Heart left ventricle (tissue), 13 donors: ENCODE data around the gene TMEFF2.

Experiments
- CTCF ChIP-seq, 12 donors: fragments of 200-600 bp; sonication (generic) in 4 of 12; IDR thresholded peaks; one replicate each; pipeline versions ENCODE4 v1.5.0 to v1.8.0; 2018 to 2022; ENCODE audit warnings: antibody characterized with exemption in 12 of 12, mild to moderate bottlenecking in 5 of 12
- POLR2A ChIP-seq, 2 donors: fragments of 450-650 bp; IDR thresholded peaks; one replicate each; pipeline ENCODE4 v1.6.1; 2017; ENCODE audit warnings: antibody characterized with exemption in 2 of 2, mild to moderate bottlenecking in 2 of 2, moderate library complexity in 2 of 2
- donor health status: ischemic (EF 13 %, LVEDD 7.1; RV severe dilation, severe dysfunction).
- donor health status: DM: no; HTN: yes; CAD: no.
- donor health status: DM: no; HTN: no; CAD: no.
- donor health status: ischemic (EF 25% LVEDD 6.9; RV normal size, moderate dysfunction).
- donor health status: ischemic (EF 25% LVEDD 5.7; RV mildly dilated, moderate dysfunction).
- donor health status: ischemic (EF 35%, LVEDD 5.7; RV mildly dilated, moderate dysfunction).
- donor health status: nonischemic (EF 11% LVEDD 7.7; RV severe dilation, severe dysfunction).
- donor health status: DM: yes; HTN: yes; CAD: no.
- donor health status: PGD.
- donor health status: ischemic (EF 29% LVEDD 5.4; RV normal size, mild dysfunction).
- donor health status: nonischemic (EF 23%, LVEDD 6.1; RV moderate dilation, normal function).

- no peak for TF ChIP-seq CTCF (IDR thresholded peaks at IDR 0.05)
- no peak for TF ChIP-seq POLR2A (IDR thresholded peaks at IDR 0.05)
These were observed 242.9 kb downstream of the TMEFF2 start for GRCh38 chr2:191951832-191952231.
